ENCODE measurements around the gene ECE2. TPM values are rescaled to one million over a fixed set of nuclear protein-coding genes. Genes with fewer than 3 reads are reported as not detected.

Gene ECE2
- total and polyA plus RNA-seq, 8 donors = 0.45 to 2.9 TPM; not detected in 6

DNA sequence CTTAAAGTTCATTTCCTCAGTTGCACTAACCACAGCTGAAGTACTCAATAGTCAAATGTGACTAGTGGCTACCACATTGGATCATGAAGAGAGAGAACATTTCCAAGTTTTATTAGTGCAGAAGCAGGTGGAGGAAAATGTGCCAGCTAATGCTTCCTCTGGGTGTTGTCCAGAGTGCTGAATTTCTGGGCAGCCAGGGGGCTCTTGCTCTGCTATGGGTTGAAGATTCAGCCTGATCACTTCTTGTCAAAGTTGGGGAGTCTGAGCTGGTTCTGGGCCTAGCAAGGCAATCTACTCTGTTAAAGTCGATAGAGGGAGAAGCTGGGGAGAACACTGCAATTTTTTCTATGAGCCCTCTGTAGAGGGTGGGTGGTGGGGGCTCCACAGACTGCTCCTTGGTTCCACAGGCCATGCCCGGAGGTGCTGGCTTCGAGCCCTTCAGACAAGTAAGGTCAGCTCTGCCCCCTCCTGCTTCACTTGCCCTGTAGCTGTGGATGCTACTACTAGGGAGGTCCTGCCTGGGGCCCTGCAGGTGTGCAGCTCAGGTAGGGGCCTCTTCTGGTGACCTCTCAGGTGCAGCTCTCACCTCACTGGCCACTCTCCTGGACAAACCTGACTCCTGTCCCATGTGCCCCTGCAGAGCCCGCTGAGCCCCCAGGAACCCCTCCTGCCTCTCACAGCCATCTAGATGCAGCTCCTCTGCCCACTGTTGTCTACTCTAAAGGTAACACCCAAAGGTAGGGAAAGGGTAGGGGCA lies 35.3 kb upstream of the ECE2 start:
- intact Hi-C loops (cut with DNase I; ENCODE audit: low total_unique reads) = loop anchor here (10.0 kb wide), 1 partner anchor 56 kb away; the partner anchor contains the start of gene ABCF3
- peak in 1 of 2 donors; percentile 72 for DNase-seq
- peaks cover 10 to 15% (median 12%) of the 10 kb centered on the region in 4 donors for H3K4me1 ChIP-seq
- no peak overlapping the region for H3K4me3 ChIP-seq
- H3K36me3 ChIP-seq = peaks cover 31 to 38% (median 37%) of the 10 kb centered on the region in 4 donors
- WGBS, 5 donors = 62 to 79% (median 75%) methylated on average over 2 to 4 of the region's 4 CpGs
- H3K27me3 ChIP-seq = peaks cover 0 to 33% (median 0%) of the 10 kb centered on the region in 3 donors
- no peak overlapping the region for H3K27ac ChIP-seq
- no peak for TF ChIP-seq POLR2A (IDR thresholded peaks at IDR 0.05)
- TF ChIP-seq POLR2AphosphoS5 (IDR thresholded peaks at IDR 0.05) = no peak
- no peak for TF ChIP-seq EP300 (IDR thresholded peaks at IDR 0.05)
- TF ChIP-seq, protein P1, sequence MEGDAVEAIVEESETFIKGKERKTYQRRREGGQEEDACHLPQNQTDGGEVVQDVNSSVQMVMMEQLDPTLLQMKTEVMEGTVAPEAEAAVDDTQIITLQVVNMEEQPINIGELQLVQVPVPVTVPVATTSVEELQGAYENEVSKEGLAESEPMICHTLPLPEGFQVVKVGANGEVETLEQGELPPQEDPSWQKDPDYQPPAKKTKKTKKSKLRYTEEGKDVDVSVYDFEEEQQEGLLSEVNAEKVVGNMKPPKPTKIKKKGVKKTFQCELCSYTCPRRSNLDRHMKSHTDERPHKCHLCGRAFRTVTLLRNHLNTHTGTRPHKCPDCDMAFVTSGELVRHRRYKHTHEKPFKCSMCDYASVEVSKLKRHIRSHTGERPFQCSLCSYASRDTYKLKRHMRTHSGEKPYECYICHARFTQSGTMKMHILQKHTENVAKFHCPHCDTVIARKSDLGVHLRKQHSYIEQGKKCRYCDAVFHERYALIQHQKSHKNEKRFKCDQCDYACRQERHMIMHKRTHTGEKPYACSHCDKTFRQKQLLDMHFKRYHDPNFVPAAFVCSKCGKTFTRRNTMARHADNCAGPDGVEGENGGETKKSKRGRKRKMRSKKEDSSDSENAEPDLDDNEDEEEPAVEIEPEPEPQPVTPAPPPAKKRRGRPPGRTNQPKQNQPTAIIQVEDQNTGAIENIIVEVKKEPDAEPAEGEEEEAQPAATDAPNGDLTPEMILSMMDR (IDR thresholded peaks at IDR 0.05) = no peak
- H3K9me3 ChIP-seq = no peaks in the 10 kb centered on the region

DNA sequence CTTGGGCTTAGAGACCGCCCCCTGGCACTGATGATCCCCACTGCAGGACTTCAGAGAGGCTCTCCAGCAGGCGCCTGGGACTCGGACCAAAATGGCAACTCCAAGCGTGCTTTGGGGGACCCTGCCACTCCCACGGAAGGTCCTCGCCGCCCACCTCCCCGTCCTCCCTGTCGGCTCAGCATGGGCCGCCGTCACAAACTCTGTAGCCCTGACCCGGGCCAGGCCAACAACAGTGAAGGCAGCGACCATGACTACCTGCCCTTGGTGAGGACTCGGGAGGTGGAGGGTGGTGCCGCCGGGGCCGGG lies 34.7 kb upstream of the ECE2 start:
- Histone ChIP-seq H3K27me3 (peaks cover 0 to 33% (median 0%) of the 10 kb centered on the region in 3 donors), H3K27ac (no peak overlapping the region), H3K4me1 (peaks cover 10 to 15% (median 12%) of the 10 kb centered on the region in 4 donors), H3K36me3 (peaks cover 34 to 42% (median 40%) of the 10 kb centered on the region in 4 donors), H3K4me3 (peak overlapping the region in 1 of 4 donors; percentile 35), H3K9me3 (no peaks in the 10 kb centered on the region)
- intact Hi-C loops (cut with DNase I; ENCODE audit: low total_unique reads) = loop anchor here (10.0 kb wide), 1 partner anchor 56 kb away; the partner anchor contains the start of gene ABCF3
- TF ChIP-seq EP300 (IDR thresholded peaks at IDR 0.05) (no peak), POLR2AphosphoS5 (IDR thresholded peaks at IDR 0.05) (no peak), POLR2A (IDR thresholded peaks at IDR 0.05) (no peak)
- TF ChIP-seq, protein P1 (IDR thresholded peaks at IDR 0.05) = no peak
- 28 to 42% (median 40%) methylated on average over 11 to 17 of the region's 17 CpGs for WGBS, 5 donors
- DNase-seq = no peak

DNA sequence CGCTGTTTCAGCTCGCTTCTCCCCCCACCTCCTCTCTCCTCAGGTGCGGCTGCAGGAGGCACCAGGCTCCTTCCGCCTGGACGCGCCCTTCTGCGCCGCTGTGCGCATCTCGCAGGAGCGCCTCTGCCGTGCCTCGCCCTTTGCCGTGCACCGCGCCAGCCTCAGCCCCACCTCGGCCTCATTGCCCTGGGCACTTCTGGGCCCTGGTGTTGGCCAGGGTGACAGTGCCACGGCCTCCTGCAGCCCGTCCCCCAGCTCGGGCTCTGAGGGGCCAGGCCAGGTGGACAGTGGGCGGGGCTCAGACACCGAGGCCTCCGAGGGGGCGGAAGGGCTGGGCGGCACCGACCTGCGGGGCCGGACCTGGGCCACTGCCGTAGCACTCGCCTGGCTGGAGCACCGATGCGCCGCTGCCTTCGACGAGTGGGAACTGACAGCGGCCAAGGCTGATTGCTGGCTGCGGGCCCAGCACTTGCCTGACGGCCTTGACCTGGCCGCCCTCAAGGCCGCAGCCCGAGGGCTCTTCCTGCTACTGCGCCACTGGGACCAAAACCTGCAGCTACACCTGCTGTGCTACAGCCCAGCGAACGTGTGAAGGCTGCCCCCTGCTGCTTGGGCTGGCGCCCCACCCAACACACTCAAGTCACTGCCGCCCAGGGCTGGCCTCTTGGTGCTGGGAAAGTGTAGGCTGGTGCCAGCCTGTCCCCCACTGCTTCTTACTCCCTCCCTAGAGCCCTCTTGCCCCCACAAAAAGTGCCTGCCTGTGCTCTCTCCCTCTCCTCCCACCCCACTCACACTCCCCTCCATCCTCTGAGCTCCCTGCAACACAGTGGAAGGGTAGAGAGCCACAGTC lies 34.1 kb upstream of the ECE2 start:
- Histone ChIP-seq H3K4me3 (peak overlapping the region; percentile 16 to 35 (median 20)), H3K27ac (peak overlapping the region in 1 of 5 donors; percentile 35), H3K27me3 (peaks cover 0 to 33% (median 0%) of the 10 kb centered on the region in 3 donors), H3K9me3 (no peaks in the 10 kb centered on the region), H3K4me1 (peaks cover 10 to 15% (median 12%) of the 10 kb centered on the region in 4 donors), H3K36me3 (peaks cover 34 to 42% (median 40%) of the 10 kb centered on the region in 4 donors)
- 16 to 40% (median 24%) methylated on average over 18 to 46 of the region's 46 CpGs for WGBS, 5 donors
- TF ChIP-seq POLR2A (IDR thresholded peaks at IDR 0.05) (no peak), POLR2AphosphoS5 (IDR thresholded peaks at IDR 0.05) (peak in 1 of 3 donors; percentile 47), EP300 (IDR thresholded peaks at IDR 0.05) (no peak)
- TF ChIP-seq, protein P1 (IDR thresholded peaks at IDR 0.05) = peak in 5 of 7 experiments; percentile 21 to 66 (median 44)
- DNase-seq = peak; percentile 76 to 89
- intact Hi-C loops (cut with DNase I; ENCODE audit: low total_unique reads) = loop anchor here (10.0 kb wide), 1 partner anchor 57 kb away; the partner anchor contains the start of gene ABCF3

DNA sequence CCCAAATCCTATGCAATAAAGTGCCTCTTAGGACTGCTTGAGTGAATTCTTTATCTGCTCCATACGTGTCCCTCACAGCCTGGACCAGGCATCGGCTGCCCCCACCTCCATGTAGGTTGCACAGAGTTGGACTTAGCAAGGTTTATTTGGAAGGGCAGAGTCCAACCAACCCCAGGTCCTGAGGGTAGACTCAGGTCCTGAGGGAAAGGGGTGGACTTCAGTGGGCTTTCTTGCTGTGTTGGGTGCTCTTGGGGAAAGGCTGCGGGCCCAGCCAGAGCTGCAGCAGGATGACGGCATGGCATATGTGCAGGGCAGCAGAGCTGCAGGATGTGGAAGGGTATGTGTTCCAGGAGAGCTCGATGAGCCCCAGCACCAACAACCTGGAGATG lies 33.5 kb upstream of the ECE2 start:
- no peak for TF ChIP-seq POLR2A (IDR thresholded peaks at IDR 0.05)
- TF ChIP-seq EP300 (IDR thresholded peaks at IDR 0.05) = no peak
- TF ChIP-seq POLR2AphosphoS5 (IDR thresholded peaks at IDR 0.05) = no peak
- TF ChIP-seq, protein P1 (IDR thresholded peaks at IDR 0.05) = no peak
- H3K9me3 ChIP-seq = no peaks in the 10 kb centered on the region
- intact Hi-C loops (cut with DNase I; ENCODE audit: low total_unique reads) = loop anchor here (10.0 kb wide), 1 partner anchor 57 kb away; the partner anchor contains the start of gene ABCF3
- H3K36me3 ChIP-seq = peaks cover 34 to 42% (median 40%) of the 10 kb centered on the region in 4 donors
- peaks cover 0 to 28% (median 0%) of the 10 kb centered on the region in 3 donors for H3K27me3 ChIP-seq
- WGBS, 5 donors = 76 to 87% (median 81%) methylated on average over 5 of the region's 5 CpGs
- no peak for DNase-seq
- peaks cover 10 to 20% (median 14%) of the 10 kb centered on the region in 4 donors for H3K4me1 ChIP-seq
- no peak overlapping the region for H3K27ac ChIP-seq
- no peak overlapping the region for H3K4me3 ChIP-seq

All from stomach (tissue), 9 donors.